Activated naive CD4-positive, alpha-beta T cell treated with anti-CD3 and anti-CD28 coated beads, Interleukin-2, amount 10 ng/mL, durations not matched to agents 7 days and 5 days (primary cell): ENCODE measurements around the gene TENM4.

Experiments
- CTCF ChIA-PET: fragments of 350-600 bp; sonication (Branson Sonifier 250); formaldehyde crosslinking; loops from one replicate; lab custom pipeline; 2021; ENCODE audit warnings: antibody characterized with exemption; lab: Charles Lee
- DNase-seq: peaks from one replicate; pipeline ENCODE4 v3.0.0-alpha.2; 2020
- H3K27ac Mint-ChIP-seq: one replicate; pipeline ENCODE4 v1.8.0; 2021; ENCODE audit warnings: mild to moderate bottlenecking, moderate library complexity, mixed read lengths
- H3K27me3 Mint-ChIP-seq: one replicate; pipeline ENCODE4 v1.8.0; 2021; ENCODE audit warnings: mild to moderate bottlenecking, mixed read lengths
- H3K36me3 Mint-ChIP-seq: one replicate; pipeline ENCODE4 v1.8.0; 2021; ENCODE audit warnings: mixed read lengths
- H3K4me1 Mint-ChIP-seq: one replicate; pipeline ENCODE4 v1.8.0; 2021; ENCODE audit warnings: mixed read lengths
- H3K4me3 Mint-ChIP-seq: one replicate; pipeline ENCODE4 v1.8.0; 2021; ENCODE audit warnings: mild to moderate bottlenecking, moderate library complexity, mixed read lengths
- H3K9me3 Mint-ChIP-seq: one replicate; pipeline ENCODE4 v1.8.0; 2021; ENCODE audit warnings: mixed read lengths

Gene TENM4

DNA sequence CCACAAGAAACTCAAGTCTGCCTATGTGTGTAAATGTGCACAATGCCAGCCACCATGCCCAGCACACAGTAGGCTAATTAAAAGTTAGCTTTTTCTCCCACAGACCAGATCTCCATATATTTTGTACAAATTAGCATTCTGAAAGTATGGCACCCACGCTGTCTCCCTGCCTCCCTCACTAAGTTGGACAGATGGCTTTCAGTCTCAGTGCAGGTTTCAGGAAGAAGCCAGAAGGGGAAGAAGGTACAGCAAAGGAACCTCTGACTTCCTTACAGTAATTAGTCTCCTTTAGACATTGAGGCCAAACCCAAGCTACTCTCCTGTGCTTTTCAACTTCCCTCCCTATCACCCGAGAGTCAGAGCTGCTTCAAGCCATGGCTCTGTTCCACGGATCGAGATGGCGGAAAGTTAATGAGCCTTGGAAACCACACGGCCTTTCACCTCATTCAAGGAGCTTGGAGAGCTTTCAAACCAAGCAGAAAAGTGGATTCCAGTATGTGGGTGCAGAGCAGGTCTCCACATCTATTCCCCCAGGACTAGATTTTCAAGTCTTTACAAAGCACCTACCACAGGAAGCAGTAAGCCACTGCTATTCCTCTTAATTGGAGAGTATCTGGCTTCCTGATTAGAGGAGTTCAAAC, 645.1 kb downstream of the TENM4 start:
- Mint-ChIP-seq H3K27me3 (peaks cover 12% of the 10 kb centered on the region), H3K9me3 (no peaks in the 10 kb centered on the region), H3K27ac (no peak overlapping the region), H3K36me3 (no peaks in the 10 kb centered on the region), H3K4me3 (no peak overlapping the region), H3K4me1 (no peaks in the 10 kb centered on the region)
- CTCF ChIA-PET = interaction anchor here (1.5 to 1.7 kb wide), 2 partner anchors 150 to 304 kb away, joined by 4 to 6 read pairs; no protein-coding TSS in a partner anchor
- DNase-seq = no peak

DNA sequence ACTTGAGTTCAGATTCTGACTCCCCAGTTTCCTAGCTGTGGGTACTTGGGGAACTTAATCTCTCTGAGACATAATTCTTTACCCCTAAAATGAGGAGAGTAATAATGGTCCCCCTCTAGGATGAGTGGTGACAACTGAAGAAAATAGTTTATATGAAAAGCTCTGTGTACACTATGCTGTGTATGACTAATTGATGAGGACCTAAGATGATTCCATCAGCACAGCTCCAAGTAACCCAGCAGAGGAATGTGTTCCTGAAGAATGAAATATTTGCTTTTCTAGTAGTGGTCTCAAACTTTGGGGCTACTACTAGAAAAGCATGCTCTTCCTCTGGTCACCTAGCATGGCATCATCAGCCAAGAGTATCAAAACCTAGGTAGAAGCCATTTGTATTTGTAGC, 648.9 kb downstream of the TENM4 start:
- DNase-seq = no peak
- no peak overlapping the region for H3K4me3 Mint-ChIP-seq
- H3K9me3 Mint-ChIP-seq = no peaks in the 10 kb centered on the region
- no peaks in the 10 kb centered on the region for H3K4me1 Mint-ChIP-seq
- CTCF ChIA-PET = no interaction called here
- no peak overlapping the region for H3K27ac Mint-ChIP-seq
- H3K36me3 Mint-ChIP-seq = no peaks in the 10 kb centered on the region
- H3K27me3 Mint-ChIP-seq = peaks cover 10% of the 10 kb centered on the region

DNA sequence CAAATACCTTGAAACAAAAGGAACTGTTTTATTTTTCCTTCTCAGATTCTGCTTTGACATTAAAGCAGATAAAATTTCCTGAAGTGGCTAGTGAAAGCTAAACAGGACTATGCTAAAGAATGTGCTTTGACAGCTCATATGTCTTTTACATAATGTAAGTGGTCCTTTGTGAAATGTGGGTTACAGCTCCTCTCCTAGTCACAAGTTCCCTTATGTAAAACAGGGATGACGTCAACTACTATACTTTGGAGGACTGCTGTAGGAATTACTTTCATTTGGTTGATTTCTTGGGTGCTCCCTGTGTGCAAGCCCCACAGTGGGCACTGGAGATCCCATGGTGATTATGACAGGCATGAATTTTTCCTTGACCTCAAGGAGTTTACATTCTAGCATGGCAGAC, 649.6 kb downstream of the TENM4 start:
- no peak for DNase-seq
- no peaks in the 10 kb centered on the region for H3K9me3 Mint-ChIP-seq
- no peaks in the 10 kb centered on the region for H3K4me1 Mint-ChIP-seq
- H3K4me3 Mint-ChIP-seq = no peak overlapping the region
- H3K27me3 Mint-ChIP-seq = peaks cover 10% of the 10 kb centered on the region
- no peaks in the 10 kb centered on the region for H3K36me3 Mint-ChIP-seq
- no peak overlapping the region for H3K27ac Mint-ChIP-seq
- CTCF ChIA-PET = no interaction called here

DNA sequence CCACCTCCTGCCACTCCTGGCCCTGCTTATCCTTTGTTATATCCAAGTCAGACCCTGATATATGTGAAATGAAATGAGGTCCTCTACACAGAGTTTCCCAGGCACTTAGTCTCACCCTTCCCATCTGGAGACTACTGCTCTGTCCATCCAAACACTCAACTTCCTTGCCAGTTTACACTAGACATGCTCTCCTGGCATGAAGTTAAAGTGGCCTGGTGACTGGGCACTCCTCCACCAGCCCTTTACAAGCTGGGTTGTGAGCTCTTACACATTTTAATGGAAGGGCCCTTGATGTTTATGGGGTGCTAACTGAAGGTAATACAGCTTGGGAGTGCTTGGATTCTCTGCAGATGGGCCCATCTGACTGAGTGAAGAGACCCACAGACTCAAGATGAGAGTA, 650.0 kb downstream of the TENM4 start:
- Mint-ChIP-seq H3K4me3 (no peak overlapping the region), H3K9me3 (no peaks in the 10 kb centered on the region), H3K27ac (no peak overlapping the region), H3K27me3 (peaks cover 10% of the 10 kb centered on the region), H3K36me3 (no peaks in the 10 kb centered on the region), H3K4me1 (no peaks in the 10 kb centered on the region)
- no peak for DNase-seq
- CTCF ChIA-PET = no interaction called here

DNA sequence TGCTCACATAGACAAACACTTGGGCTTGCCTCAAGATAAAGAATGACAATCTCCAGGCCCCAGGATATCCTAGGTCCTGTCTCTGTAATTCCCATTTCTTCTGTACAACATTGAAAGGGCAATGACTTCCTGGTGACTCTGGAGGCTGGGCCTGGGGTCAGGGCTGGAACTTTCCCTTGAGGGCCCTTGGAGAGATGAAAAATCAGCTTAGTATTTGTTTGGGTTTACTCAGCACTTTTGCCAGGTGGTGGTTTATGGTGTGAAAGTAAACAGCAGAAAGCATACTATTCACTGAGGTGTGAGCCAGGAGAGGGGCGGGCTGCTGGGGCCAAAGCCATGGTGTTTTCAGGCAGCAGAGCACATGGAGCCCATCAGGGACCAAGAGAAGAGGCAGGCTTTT, 651.5 kb downstream of the TENM4 start:
- Mint-ChIP-seq H3K27ac (no peak overlapping the region), H3K27me3 (peaks cover 10% of the 10 kb centered on the region), H3K4me1 (no peaks in the 10 kb centered on the region), H3K4me3 (no peak overlapping the region), H3K9me3 (no peaks in the 10 kb centered on the region), H3K36me3 (no peaks in the 10 kb centered on the region)
- DNase-seq = no peak
- CTCF ChIA-PET = interaction anchor here (1.5 kb wide), 1 partner anchor 9 kb away, joined by 4 read pairs; no protein-coding TSS in a partner anchor

DNA sequence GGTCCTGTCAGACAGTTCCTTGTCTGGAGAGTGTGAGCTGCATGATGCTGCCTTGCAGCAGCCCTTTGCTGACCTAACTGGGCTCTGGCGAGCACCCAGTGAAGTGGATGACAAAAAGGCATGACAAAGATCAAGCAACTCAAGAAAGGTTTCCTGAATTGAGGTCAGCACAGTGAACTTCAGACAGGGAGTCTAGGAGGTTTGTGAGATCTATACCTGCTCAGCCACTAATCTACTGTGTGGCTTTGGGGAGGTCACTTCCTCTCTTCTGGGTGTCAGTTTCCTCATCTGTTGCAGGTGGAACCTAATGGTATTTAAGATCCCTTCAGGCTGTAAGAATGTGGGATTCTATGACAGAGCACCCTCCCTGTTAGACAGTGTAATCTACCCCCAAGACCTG, 652.3 kb downstream of the TENM4 start:
- no peak overlapping the region for H3K4me3 Mint-ChIP-seq
- no peaks in the 10 kb centered on the region for H3K4me1 Mint-ChIP-seq
- H3K36me3 Mint-ChIP-seq = no peaks in the 10 kb centered on the region
- H3K27ac Mint-ChIP-seq = no peak overlapping the region
- DNase-seq = no peak
- peaks cover 5% of the 10 kb centered on the region for H3K27me3 Mint-ChIP-seq
- no peaks in the 10 kb centered on the region for H3K9me3 Mint-ChIP-seq
- CTCF ChIA-PET = no interaction called here

DNA sequence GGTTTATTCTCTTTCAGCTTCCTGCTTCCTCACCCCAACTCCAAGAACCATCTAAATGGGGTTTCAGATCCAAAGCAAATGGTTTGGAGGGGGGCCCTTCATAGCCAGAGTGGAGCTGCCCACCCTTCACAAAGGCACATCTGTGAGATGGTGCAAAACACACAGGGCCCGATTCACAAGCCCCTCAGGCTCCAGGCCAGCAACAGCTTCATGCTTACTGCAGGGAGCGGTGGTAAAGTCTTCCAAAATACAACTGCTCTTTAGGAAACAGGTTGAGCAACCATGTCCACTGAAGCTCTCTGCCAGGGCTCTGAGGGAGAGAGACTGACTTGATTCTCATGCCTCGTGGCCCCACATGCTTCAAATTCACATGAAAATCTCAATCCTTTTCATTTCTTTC, 653.1 kb downstream of the TENM4 start:
- DNase-seq = no peak
- H3K4me1 Mint-ChIP-seq = no peaks in the 10 kb centered on the region
- no peaks in the 10 kb centered on the region for H3K9me3 Mint-ChIP-seq
- no peaks in the 10 kb centered on the region for H3K36me3 Mint-ChIP-seq
- CTCF ChIA-PET = no interaction called here
- H3K4me3 Mint-ChIP-seq = no peak overlapping the region
- peaks cover 5% of the 10 kb centered on the region for H3K27me3 Mint-ChIP-seq
- H3K27ac Mint-ChIP-seq = no peak overlapping the region

DNA sequence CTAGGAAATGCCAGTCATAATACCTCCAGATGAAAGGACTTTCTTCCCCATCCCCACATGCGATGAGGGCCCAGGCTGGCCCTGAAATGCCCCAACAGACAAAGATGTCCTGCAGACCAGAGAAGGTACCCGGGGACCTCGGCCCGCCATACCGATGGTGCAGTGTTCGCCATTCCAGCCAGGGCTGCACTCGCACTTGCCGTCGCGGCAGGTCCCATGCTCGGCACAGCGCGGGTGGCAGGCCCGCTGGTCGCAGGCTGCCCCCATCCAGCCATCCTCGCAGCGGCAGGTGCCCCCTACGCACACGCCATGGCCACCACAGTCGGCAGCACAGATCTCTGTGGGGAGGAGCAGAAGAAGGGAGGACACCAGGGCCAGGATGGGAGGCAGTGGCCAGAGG, 654.1 kb downstream of the TENM4 start:
- H3K27ac Mint-ChIP-seq = no peak overlapping the region
- H3K4me3 Mint-ChIP-seq = no peak overlapping the region
- H3K4me1 Mint-ChIP-seq = no peaks in the 10 kb centered on the region
- no peak for DNase-seq
- peaks cover 5% of the 10 kb centered on the region for H3K27me3 Mint-ChIP-seq
- no peaks in the 10 kb centered on the region for H3K36me3 Mint-ChIP-seq
- no peaks in the 10 kb centered on the region for H3K9me3 Mint-ChIP-seq
- CTCF ChIA-PET = no interaction called here

DNA sequence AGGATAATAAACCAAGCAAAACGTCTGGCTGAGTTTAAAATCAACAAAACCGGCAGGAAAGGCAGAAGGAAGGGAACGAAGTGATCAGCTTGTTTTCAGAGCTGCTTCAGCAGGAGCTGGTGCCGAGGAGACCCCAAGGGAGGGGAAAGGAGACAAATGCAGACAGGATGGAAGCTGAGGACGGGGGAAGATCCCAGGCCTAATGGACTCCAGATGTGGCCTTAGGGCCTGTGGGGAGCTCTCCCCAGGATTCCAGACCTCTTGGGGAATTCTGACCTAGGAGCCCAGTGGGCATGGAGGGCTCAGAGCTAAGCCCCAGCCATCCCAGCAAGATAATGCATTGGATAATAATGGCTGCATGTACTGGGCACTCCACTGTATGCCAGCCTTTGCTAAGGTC, 654.7 kb downstream of the TENM4 start:
- no peaks in the 10 kb centered on the region for H3K9me3 Mint-ChIP-seq
- peaks cover 5% of the 10 kb centered on the region for H3K27me3 Mint-ChIP-seq
- DNase-seq = no peak
- CTCF ChIA-PET = no interaction called here
- no peaks in the 10 kb centered on the region for H3K36me3 Mint-ChIP-seq
- H3K27ac Mint-ChIP-seq = no peak overlapping the region
- no peaks in the 10 kb centered on the region for H3K4me1 Mint-ChIP-seq
- H3K4me3 Mint-ChIP-seq = no peak overlapping the region

DNA sequence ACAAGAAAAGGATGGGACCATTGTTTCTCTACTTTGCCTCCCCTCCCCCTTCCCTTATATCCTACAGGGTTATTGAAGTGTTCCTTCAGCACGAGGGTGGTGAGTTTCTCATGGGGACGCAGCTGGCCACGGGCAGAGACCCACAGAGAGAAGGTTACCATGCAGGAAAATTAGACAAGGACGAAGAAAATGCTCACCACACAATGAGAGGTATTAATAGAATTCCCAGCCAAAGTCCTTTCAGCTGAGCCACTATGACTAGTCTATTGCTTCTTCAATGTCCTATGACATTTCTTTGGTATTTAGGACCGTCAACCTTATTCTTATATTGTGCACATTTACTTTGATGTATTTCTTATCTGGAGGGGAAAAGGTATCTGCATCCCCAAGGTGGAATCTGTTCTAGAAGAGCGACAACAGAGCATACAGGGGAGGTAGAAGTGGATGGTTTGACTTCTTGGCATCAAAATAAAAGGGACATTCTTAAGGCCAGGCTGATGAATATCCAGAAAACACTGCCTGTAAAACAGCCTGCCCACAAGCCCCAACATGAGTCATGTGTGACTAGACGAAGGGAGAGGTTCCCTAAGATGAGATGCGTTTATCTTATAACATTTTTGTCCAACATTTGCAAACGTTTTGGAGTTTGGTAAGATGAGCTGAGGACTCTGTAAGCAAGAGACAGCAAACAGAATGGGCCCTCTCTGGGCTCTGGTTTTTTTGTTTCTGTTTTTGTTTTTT, 656.3 kb downstream of the TENM4 start:
- H3K4me1 Mint-ChIP-seq = no peaks in the 10 kb centered on the region
- no peaks in the 10 kb centered on the region for H3K9me3 Mint-ChIP-seq
- H3K27ac Mint-ChIP-seq = no peak overlapping the region
- H3K4me3 Mint-ChIP-seq = no peak overlapping the region
- no peaks in the 10 kb centered on the region for H3K36me3 Mint-ChIP-seq
- H3K27me3 Mint-ChIP-seq = peaks cover 2% of the 10 kb centered on the region
- CTCF ChIA-PET = no interaction called here
- DNase-seq = no peak

DNA sequence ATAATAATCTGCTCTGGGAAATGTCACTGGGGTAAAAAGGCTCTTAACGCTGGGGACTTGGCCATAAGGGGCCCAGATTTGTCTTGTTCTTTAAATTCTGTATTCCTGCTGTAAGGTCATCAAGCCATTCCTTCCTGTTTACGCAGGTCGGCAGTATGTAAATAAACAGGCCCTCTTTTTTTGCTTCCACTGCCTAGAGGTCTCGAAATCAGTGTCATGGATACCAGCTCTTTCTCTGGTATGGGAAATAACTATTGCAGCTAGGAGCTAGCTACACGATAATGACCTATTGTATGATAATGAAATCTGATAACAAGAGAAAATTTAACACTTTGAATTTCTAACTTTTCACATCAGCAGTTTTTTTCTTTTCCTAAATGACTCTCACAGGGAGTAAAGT, 657.0 kb downstream of the TENM4 start:
- CTCF ChIA-PET = no interaction called here

DNA sequence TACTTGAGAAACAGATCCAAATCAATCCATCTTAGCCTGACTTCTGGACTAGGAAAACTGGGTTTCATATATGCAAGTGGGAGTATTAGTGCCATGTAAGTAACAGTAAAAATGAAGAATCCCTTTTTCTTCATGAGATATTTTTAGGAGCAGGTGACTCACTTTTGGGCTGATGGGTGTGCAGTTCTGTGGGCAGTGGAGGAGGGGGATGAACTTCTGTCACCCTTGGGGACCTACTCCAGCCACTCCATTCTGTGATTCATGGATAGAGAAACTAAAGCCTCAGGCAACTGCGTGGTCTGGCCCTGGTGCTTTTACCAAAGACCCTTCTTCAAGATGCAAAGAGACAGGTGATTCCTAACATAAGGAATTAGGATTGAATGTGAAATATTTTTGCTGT, 657.5 kb downstream of the TENM4 start:
- DNase-seq = no peak
- CTCF ChIA-PET = no interaction called here
- Mint-ChIP-seq H3K27ac (no peak overlapping the region), H3K36me3 (no peaks in the 10 kb centered on the region), H3K9me3 (no peaks in the 10 kb centered on the region), H3K4me3 (no peak overlapping the region), H3K4me1 (no peaks in the 10 kb centered on the region), H3K27me3 (no peaks in the 10 kb centered on the region)

More for the DNA sequence above, 657.0 kb downstream of the TENM4 start:
- no peak for DNase-seq
- Mint-ChIP-seq H3K4me1 (no peaks in the 10 kb centered on the region), H3K9me3 (no peaks in the 10 kb centered on the region), H3K27ac (no peak overlapping the region), H3K36me3 (no peaks in the 10 kb centered on the region), H3K4me3 (no peak overlapping the region), H3K27me3 (no peaks in the 10 kb centered on the region)

DNA sequence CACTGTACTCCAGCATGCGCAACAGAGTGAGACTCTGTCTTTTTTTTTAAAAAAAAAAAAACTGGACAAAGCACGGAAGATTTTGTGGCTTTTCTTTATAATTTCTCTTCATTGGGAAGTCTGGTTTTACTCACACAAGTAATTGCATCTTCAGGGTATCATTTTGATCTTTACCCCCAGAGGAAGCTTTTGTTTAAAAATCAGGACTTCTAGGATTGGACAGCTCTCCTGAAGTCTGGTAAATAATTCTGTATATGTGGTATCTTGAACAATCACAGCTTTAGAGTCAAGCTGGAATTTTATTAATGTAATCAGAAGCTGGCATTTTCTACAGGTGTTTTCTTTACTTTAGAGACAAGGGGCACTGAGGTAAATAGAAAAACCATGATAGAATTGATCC, 658.1 kb downstream of the TENM4 start:
- no peak overlapping the region for H3K27ac Mint-ChIP-seq
- H3K4me1 Mint-ChIP-seq = no peaks in the 10 kb centered on the region
- DNase-seq = no peak
- no peaks in the 10 kb centered on the region for H3K27me3 Mint-ChIP-seq
- no peaks in the 10 kb centered on the region for H3K36me3 Mint-ChIP-seq
- no peak overlapping the region for H3K4me3 Mint-ChIP-seq
- H3K9me3 Mint-ChIP-seq = no peaks in the 10 kb centered on the region
- CTCF ChIA-PET = no interaction called here

DNA sequence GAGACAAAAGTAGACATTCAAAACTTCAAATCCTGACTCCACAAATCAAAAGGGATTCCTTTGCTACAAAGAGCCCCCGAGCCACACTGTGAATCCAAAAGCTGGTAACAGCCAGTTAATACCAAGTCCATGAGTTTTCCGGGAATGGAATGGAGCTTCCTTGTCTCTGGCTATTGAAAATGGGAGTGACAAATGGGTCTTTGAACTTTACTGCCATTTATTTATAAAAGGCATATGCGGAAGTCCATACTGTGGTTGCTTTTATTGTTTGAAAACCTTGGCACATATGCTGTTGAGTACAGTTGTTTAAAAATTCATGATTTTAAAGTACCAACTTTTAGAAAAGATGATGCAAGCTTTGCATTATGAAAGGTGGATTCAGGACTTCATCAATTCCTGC, 659.9 kb downstream of the TENM4 start:
- DNase-seq = no peak
- Mint-ChIP-seq H3K9me3 (no peaks in the 10 kb centered on the region), H3K4me3 (no peak overlapping the region), H3K36me3 (no peaks in the 10 kb centered on the region), H3K27ac (no peak overlapping the region), H3K4me1 (no peaks in the 10 kb centered on the region), H3K27me3 (no peaks in the 10 kb centered on the region)
- CTCF ChIA-PET = interaction anchor here (0.8 kb wide), 1 partner anchor 62 kb away, joined by 3 read pairs; no protein-coding TSS in a partner anchor

DNA sequence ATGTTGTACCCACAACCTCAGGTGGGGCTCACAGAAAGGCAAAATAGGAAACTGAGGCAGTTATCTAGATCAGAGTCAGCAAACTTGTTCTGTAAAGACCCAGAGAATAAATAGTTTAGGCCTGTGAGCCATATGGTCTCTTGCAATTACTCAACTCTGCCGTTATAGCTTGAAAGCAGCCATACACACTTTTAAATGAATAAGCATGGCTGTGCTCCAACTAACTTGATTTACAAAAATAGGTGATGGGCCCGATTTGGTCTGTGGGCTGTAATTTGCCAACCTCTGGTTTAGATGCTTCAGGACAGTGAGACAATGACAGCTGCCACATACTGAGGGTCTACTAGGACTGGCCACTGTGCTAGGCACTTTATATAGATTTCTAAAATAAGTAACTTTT, 667.3 kb downstream of the TENM4 start:
- Mint-ChIP-seq H3K4me3 (no peak overlapping the region), H3K4me1 (no peaks in the 10 kb centered on the region), H3K9me3 (no peaks in the 10 kb centered on the region), H3K27ac (no peak overlapping the region), H3K36me3 (no peaks in the 10 kb centered on the region), H3K27me3 (no peaks in the 10 kb centered on the region)
- CTCF ChIA-PET = no interaction called here
- DNase-seq = no peak
